Stimulated activated CD4-positive, alpha-beta T cell treated with anti-CD3 and anti-CD28 coated beads, Interleukin-4, amount 100 ng/mL, for 4 hours (primary cell): ENCODE data around the gene NHEJ1.
A peak's percentile ranks its signal among the peaks of the same experiment; 100 is the strongest.

Source experiments
- DNase-seq, 2 experiments: peaks; one replicate each; pipeline ENCODE4 v3.0.0-alpha.2; 2020

The NHEJ1 gene

DNA sequence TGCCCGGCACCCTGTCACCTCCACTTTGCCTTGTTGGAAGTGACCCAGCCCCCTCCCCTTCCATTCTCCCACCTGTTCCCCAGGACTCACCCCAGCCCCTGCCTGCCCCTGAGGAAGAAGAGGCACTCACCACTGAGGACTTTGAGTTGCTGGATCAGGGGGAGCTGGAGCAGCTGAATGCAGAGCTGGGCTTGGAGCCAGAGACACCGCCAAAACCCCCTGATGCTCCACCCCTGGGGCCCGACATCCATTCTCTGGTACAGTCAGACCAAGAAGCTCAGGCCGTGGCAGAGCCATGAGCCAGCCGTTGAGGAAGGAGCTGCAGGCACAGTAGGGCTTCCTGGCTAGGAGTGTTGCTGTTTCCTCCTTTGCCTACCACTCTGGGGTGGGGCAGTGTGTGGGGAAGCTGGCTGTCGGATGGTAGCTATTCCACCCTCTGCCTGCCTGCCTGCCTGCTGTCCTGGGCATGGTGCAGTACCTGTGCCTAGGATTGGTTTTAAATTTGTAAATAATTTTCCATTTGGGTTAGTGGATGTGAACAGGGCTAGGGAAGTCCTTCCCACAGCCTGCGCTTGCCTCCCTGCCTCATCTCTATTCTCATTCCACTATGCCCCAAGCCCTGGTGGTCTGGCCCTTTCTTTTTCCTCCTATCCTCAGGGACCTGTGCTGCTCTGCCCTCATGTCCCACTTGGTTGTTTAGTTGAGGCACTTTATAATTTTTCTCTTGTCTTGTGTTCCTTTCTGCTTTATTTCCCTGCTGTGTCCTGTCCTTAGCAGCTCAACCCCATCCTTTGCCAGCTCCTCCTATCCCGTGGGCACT lies 21.9 kb upstream of the NHEJ1 start:
- DNase-seq, result no peak

DNA sequence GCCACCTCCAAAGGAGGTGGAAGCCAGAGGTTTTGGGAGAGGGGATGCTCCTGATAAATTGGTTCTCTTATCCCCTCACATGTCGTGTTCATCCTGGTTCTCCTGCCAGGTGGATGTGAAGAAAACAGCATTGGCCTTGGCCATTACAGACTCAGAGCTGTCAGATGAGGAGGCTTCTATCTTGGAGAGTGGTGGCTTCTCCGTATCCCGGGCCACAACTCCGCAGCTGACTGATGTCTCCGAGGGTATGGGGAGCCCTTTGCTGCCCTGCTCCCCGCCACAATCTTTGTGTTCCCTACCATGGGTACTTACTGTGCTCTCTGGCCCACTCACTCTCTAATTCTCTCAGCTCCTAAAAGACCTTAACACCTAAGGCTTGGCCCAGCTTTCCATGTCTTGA lies 20.9 kb upstream of the NHEJ1 start:
- DNase-seq, result no peak

DNA sequence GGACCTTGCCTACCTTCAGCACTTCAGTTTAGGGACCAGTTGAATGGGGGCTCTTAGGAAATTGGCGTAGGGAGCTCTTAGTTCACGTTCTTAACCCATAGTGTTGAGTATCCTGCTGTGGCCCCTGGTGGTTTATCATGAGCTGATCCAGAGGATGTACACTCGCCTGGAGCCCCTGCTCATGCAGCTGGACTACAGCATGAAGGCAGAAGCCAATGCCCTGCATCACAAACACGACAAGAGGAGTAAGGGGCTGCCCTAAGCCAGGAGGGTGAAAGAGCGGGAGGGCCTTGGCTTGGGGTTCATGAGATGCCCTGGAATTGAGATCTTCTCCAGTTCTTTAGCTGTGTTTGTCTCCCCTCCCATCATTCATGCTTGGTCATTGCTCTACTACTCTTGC lies 20.3 kb upstream of the NHEJ1 start:
- no peak for DNase-seq

DNA sequence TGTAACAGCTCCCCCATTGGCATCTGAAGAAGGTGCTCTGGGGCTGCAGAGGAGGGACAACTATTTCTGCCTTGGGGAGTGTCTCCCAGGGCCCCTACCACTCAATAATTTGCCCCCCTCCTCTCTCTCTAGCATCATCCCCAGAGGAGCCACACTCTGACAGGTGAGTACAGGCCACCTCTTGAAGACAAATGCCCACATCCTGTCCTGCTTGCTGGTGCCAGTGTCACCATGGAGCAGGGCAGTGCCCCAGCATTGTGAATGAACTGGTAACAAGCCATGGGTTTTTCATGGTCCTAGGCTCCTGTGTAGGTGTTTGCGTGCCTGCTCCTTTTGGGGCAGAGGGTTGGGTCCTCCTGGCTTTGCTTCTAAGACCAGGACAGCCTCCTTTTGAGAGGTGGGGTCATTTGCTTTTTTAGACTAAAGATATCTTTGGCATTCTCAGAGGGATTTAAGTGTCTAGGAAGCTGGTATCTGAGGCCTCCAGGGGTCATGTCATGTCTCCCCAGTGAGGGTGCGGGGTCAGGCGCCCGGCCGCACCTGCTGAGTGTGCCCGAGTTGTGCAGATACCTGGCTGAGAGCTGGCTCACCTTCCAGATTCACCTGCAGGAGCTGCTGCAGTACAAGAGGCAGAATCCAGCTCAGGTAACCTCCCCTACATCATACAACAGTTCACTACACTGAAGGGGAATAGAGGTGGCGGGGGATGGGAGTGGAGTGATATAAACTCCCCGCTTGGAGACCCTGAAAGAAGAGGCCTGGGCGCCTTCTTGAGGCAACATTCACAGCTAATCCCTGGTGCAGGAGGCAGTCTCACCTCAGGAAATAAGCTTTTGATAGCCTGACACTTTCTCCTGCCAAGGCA lies 19.2 kb upstream of the NHEJ1 start:
- no peak for DNase-seq

DNA sequence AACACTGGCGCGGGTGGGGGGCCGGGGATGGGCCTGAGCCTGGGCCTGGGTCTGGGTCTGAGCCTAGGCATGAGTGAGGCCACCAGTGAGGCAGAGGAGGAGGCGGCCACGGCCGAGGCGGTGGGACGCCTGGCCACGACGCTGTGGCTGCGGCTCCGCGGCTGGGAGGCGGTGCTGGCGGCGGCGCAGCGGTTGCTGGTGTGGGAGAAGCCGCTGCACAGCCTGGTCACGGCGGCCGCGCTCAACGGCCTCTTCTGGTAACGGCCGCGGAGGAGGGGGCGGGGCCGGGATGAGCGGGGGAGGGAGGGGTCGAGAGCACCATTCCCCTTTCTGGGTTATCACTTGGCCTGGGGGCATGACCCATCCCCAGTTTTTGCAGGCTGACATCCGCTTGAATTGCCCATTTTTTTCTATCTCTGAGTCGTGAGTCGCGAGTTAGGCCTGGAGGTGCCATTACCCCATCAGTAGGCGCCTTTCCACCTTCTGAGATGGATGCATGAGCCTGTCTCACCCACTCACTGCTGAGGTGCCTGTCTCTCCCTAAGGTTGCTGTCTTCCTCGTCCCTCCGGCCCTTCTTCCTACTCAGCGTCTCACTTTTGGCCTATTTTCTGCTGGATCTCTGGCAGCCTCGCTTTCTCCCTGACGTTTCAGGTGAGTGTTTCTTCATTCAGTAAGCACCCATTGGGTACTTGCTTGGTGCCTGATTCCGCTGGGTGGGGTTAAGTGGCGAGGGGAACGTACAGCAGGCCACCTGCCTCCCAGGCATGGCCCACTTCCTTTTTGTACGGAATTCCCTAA lies 18.0 kb upstream of the NHEJ1 start:
- DNase-seq, result peak; percentile 10 to 46

DNA sequence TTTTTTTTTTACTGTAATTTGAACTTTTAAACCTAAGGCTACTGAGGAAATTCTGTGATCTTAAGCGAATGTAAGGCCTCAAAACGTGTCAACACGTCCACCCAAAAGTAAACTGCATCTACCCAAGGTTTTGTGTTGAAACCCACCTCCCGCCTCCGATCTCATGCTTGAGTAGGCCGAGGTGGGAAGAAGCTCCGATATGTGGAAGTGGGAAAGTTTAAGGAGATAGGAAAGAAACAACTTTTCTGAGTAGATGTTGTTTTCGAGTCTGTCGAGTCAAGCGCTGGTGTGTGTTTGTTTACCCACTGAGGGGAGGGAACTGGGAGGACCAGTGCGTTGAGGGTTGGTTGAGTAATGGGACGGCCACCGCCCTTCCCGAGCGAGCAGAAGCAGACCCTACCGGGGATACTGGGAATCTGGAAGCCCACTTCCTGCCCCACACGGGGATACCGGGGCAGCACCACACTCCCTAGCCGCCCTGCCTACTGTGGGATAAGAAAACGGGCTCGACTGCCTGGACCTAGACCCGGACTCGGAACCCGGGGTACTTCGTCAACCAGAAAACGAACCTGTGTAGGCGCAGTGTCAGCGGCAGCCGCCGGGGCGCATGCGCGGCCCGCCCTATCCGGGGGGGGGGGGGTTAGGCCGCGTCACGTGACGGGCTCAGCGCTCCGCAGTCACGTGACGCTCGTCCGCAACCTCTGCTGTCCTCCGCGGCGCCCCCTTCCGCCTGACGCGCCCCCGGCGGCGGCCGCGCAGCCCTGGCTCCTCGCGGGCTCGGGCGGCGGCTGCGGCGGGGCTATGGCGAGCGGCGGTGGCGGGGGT lies 17.1 kb upstream of the NHEJ1 start, which contains the start of gene RETREG2:
Gene RETREG2 (plus strand): TSS at position 724 of the 825 bp plus-strand sequence. CDS start 78 bp downstream, at position 802.
- peak; percentile 75 for DNase-seq

DNA sequence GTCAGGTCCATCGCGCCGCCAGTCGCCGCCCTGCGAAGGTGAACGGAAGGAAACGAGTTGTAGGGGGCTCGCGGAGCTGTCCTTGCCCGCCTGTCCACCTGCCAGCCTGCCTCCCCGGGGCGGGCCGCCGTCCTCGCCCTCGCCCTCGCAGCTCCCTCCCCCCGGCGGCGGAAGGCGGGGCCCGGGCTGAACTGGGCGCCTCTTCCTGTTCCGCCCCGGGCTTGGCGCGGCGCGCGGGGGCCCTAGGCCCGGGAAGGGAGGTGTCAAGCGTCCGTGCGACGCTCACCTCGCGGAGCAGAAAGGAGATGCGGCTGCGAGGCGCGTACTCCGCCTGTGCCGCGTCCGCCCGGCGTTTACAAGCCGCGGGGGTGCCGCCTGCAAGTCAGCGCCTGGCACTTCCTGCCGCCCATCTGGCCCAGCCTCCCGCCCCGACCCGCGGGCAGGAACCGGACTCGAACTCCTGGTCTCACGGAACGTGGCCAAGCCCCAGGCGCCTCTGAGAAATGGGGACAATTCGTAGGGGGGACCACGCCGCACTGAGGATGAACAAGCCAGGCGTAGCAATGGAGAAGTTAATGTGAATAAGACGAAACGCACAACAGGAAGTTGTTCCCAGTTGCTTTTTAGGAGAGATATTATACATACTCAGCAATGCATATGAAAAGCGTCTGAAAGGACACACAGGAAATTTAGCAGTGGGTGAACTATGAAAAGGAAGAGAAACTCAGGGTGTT lies 16.4 kb upstream of the NHEJ1 start, which contains the start of gene CNPPD1:
Gene CNPPD1 (minus strand): TSS at position 108 of the 734 bp plus-strand sequence. CDS start 97 bp downstream, at position 11.
- DNase-seq, result peak; percentile 81 to 89

DNA sequence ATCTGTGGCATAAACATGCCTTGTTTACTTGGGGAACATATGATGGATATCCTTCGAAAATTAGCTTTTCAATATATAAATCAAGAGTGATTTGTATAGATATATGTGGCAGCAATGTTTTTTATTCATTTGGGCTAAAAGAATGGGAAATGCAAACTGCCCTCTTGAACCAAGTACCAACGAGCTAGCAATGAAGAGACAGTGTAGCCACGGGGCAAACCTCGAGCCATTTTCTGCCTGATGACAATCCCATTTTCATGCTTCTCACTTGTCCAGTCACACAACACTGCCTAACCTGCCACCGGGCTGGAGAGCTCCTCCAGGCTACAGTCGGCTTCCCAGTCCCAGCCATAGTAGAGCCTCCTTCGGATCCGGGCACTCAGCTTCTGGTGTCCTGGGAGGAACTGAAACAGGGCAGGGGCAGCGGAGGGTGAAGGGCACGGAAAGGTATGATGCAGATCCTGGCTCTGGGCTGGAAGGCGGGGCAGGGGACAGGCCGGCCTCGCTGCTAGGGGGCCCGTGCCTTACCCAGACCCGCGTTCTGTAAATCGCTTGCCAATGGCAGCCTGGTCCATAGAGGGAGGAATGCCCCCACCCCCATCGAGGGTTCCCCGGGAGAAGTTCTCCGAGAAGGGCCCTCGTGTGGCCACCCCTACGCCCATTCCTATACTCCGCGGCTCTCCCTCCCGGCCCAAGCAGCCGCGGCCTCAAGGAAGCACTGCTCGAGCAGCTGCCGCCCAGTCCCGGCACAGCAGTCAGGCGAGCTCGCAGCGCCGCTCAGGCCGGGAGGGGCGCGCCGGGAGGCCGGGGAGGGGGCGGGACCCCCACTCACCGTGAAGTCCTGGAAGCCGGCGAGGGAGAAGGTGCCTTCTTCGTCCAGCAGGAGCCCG lies 15.6 kb upstream of the NHEJ1 start:
- peak in 1 of 2 experiments; percentile 26 for DNase-seq

DNA sequence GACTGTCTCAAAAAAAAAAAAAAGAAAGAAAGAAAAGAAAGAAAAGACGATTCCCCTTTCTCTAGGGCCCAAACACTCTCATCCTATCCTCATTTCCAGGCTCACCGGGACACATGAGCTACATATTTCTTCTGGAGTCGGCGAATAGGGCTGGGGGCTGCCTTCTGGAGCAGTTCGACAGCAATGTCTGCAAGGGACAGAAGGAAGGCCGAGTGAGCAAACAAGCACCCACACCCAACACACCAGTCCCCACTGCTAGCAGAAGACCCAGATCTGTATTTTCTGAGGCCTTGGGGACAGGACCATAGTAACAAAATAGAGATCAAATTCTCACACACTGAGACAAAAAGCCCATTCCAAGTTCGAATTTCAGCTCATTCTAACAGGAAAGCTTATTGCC lies 14.9 kb upstream of the NHEJ1 start:
- DNase-seq, result no peak

DNA sequence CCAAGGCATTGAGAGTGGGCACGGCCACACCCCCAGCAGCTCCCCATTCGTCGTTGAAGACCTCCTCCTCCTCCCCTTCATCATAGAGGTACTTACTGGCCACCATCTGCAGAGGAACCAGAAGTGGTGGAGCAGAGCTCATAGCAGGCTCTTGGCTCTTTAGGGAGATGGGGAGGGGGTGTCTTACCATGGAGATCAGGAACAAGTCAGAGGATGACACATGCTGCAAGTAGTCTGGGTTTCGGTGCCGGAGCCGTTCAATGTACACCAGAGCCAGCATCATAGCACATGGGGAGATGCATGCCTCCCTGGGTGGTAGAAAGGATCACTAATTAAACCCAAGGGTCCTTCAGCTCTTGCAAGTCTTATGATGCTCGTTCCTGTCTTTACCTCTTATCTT lies 14.2 kb upstream of the NHEJ1 start:
- no peak for DNase-seq

DNA sequence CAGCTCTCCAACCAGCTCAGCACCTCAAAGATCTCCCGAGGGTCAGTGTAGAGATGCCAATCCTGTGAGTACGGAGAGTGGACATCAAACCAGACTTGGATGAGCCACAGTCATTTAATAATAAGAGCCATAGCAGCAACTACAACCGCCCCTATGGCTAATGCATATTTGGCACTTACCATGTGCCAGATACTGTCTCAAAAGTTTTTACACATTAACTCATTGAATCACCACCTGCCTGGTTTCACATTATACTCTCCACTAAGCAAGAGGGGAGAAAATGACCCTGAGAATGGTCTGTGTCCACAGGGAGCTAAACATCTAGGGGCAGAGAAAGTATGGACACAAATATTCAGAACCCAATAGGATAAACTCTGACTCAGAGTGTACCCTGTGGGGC lies 13.5 kb upstream of the NHEJ1 start:
- no peak for DNase-seq

DNA sequence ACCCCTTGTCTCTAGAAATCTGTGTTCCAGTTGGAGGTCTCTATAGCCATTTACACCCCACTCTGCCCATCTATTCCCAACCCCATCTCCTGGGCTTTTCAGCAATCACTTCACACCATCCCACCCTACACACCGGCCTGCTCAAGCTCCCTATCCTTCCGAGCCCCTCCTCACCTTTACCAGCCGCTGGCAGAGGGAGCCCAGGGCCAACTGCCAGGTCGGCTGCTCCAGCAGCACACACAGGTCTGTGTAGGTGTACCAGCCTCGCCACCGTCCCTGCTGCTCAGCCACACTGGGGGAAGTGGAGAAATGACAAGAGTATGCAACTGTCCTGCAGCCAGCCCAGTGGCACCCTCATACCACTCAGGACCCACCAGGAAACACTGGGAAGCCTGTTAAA lies 12.6 kb upstream of the NHEJ1 start:
- DNase-seq, result no peak

DNA sequence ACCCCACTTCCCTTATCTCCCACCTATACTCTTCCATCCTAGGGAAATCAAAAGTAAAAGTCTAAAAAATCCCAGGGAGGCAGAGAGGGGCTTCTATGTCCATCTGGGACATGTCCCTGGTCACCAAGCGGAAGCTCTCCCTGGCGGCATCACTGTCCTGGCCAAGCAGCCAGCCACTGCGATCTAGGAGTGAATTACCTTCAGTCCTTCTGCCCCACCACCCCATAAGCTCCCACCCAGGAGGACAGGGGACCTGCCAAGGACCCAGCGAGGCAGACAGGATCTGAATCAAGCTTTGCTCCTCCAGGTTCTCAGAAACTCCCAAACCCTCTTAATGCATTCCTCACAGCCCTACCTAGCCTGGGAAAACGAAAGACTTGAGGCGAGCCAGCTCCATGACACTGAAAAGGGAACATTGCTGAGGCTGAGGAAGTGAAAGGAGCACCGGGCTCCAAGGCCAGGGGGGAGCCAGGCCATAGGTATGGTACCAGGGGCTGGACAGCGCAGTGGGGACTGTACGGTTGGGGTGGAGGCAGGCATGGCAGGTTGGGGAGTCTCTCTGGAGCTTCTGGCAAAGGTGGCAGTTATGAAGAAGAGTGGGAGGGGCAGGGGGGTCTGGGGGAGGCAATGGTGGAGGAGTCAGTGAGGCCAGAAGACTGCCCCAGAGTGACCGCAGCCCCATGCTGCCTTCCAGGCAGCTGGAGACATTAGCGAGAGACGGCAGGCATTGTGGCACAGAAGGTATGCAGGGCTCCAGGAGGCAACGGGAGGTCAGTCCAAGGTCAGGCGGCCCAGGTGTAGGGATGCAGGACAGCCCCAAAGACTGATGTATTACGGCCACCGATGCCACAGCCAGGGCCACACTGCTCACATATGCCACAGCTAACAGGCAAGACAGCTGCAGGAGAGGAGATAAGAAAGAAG lies 11.9 kb upstream of the NHEJ1 start:
- no peak for DNase-seq

DNA sequence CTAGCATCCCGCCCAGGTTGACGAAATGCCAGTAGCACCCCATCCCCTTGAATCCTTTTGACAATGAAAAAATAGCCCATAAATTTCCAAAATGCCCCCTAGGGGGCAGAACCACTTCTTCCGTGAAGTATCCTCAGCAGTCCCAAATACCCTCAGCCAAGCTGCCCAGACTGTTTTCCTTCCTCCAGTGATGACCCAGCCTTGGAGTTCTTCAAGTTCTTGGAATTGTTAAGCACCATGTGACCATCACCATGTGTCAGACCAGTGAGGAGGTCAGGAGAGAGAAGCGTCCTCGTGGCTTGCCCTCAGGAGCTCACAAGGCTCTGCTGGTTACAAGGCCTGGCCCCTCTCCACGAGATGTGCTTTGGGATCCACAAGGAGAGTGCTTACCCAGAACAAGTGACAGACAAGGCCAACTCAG lies 10.6 kb upstream of the NHEJ1 start:
- peak in 1 of 2 experiments; percentile 11 for DNase-seq

DNA sequence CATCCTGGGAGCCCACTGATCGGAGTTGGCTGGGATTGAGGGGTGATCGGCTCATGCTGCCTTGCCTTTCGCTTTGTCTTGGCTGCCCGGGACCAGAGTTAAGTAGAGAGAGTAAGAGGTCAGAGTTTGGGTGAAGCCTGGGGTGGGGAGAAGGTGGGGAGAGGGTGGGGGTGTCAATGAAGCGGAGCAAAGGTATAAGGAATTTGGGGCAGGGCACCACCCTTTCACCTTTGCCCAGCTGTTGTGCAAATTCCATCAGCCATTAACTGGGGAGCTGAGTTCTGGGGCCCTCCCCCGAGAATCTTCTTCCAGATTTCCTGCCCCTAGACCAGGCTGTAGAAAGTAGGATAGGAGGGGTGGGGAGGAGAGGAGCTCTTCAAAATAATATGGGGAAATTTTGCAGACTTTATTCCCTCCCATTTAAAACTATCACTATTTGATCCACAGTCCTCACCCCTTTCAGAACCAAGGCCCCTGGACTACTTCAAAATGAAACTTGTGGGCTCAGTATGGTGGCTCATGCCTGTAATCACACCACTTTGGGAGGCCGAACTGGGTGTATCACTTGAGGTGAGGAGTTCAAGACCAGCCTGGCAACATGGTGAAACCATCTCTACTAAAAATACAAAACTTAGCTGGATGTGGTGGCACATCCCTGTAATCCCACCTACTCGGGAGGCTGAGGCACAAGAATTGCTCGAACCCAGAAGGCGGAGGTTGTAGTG lies 9.5 kb upstream of the NHEJ1 start, which contains the start of gene SLC23A3:
Gene SLC23A3 (minus strand): TSS at position 100 of the 725 bp plus-strand sequence. CDS start 45 bp downstream, at position 55.
- no peak for DNase-seq

DNA sequence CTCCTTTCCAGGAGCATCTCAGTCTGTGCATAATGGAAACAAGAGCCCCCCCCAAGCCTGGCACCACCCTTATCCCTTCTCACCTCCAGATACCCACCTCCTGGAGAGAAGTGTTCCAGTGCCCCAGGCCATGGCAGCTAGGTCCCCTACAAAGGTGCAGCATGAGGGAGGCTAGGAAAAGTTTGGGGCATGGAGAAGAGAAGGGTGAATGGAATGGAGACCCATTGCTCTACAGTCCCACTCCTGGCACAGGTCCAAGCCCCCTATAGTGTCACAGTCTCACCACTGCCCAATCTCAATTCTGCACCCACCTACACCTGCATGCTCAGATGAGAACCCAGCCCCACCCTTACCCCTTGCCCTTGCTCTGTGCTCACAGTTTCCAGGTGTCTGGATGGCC lies 8.3 kb upstream of the NHEJ1 start:
- DNase-seq, result no peak

DNA sequence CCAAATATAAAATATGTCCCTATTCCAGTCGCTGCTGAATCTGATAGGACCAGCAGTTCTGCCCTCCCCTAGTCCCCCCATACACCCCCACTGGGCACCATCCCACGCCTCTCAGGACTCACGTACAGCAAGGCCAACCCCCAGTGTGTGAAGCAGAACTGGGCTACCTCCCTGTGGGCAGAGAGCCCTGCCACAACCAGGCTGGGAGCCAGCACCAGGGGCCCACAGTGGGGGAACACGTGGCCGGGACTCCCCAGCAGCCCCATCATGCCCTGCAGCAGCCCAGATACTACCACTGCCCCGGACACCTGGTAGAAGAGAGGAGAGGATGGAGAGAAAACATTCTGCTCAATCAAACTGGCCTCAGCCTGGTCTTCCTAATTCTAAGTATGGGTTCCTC lies 7.9 kb upstream of the NHEJ1 start:
- no peak for DNase-seq

DNA sequence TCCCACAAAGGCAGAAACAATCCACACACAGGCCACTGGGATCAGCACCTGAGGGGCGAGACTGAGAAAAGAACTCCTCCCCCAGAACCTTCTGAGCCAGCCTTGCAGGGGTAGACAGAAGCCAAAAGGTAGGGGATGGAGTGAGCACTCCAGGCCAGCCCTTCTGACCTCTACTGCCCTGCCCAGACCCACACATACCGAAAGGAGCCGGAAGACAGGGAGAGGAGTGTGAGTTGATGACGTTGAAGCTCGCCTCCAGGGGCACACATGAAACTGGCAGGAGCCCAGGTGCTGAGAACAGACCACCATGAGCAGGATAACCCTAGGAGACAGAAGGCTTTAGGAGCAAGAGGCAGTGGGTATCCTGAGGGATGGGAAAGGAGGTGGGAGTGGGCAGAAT lies 7.4 kb upstream of the NHEJ1 start:
- no peak for DNase-seq
